SKM-1 treated with dmso at 0.1 percent for 144 hours (cell line): ENCODE measurements around the gene FBP1.
"Not testable (repeated sequence)": the region's sequence is repeated elsewhere in the genome, so short reads cannot be mapped to it uniquely, and the experiment has no call there.

Source experiments
- DNase-seq: peaks from one replicate; lab custom pipeline; 2025; ENCODE audit not compliant: unreplicated experiment; lab: John Stamatoyannopoulos, UW

Gene FBP1

GRCh38 chr9:94581728-94582127 is 57.6 kb downstream of the FBP1 start:
- DNase-seq = no peak

GRCh38 chr9:94577571-94577970 is 61.7 kb downstream of the FBP1 start:
- DNase-seq = no peak

GRCh38 chr9:94577036-94577435 is 62.3 kb downstream of the FBP1 start:
- DNase-seq = no peak

GRCh38 chr9:94576131-94576530 is 63.2 kb downstream of the FBP1 start:
- DNase-seq = peak; percentile 2

GRCh38 chr9:94568972-94569712 is 70.2 kb downstream of the FBP1 start:
- no peak for DNase-seq

- DNase-seq = no peak
Measured at GRCh38 chr9:94568250-94568889, 70.9 kb downstream of the FBP1 start.

GRCh38 chr9:94567271-94567670 is 72.0 kb downstream of the FBP1 start:
- DNase-seq = no peak

GRCh38 chr9:94566550-94566949 is 72.8 kb downstream of the FBP1 start:
- no peak for DNase-seq

GRCh38 chr9:94564279-94564678 is 75.0 kb downstream of the FBP1 start:
- DNase-seq = not testable (repeated sequence)

GRCh38 chr9:94563548-94563947 is 75.8 kb downstream of the FBP1 start:
- peak; percentile 15 for DNase-seq

- DNase-seq = no peak
Measured at GRCh38 chr9:94560237-94560636, 79.1 kb downstream of the FBP1 start.

- DNase-seq = no peak
Measured at GRCh38 chr9:94557376-94557775, 81.9 kb downstream of the FBP1 start.

GRCh38 chr9:94554439-94555331 is 84.6 kb downstream of the FBP1 start, which contains the start of gene PCAT7:
Gene PCAT7 (plus strand): TSS chr9:94555083.
- DNase-seq = peak; percentile 43

- no peak for DNase-seq
Measured at GRCh38 chr9:94554078-94554438, 85.3 kb downstream of the FBP1 start.
